Activated CD8-positive, alpha-beta T cell treated with anti-CD3 and anti-CD28 coated beads for 36 hours (primary cell): ENCODE measurements around the gene IQGAP3. TPM values are rescaled to one million over a fixed set of nuclear protein-coding genes. Genes with fewer than 3 reads are reported as not detected.

ENCODE experiments used
- ATAC-seq: fragments of 200-7000 bp; cut with Tn5 transposase; one replicate; pipeline ENCODE4 v1.10.0; 2021; ENCODE audit warnings: mild to moderate bottlenecking, moderate library complexity
- CTCF ChIA-PET: fragments of 350-600 bp; sonication (Branson Sonifier 250); formaldehyde crosslinking; loops from one replicate; lab custom pipeline; 2021; ENCODE audit warnings: antibody characterized with exemption; lab: Charles Lee
- POLR2A ChIA-PET: fragments of 350-600 bp; sonication (Branson Sonifier 250); formaldehyde crosslinking; loops from one replicate; lab custom pipeline; 2021; ENCODE audit warnings: antibody characterized with exemption; lab: Charles Lee
- DNase-seq: peaks from one replicate; pipeline ENCODE4 v3.0.0-alpha.2; 2020
- H3K27ac Mint-ChIP-seq: one replicate; pipeline ENCODE4 v1.8.0; 2021; ENCODE audit warnings: mild to moderate bottlenecking, mixed read lengths
- H3K27me3 Mint-ChIP-seq: one replicate; pipeline ENCODE4 v1.8.0; 2021; ENCODE audit warnings: mixed read lengths
- H3K36me3 Mint-ChIP-seq: one replicate; pipeline ENCODE4 v1.8.0; 2021; ENCODE audit warnings: low read depth, mixed read lengths
- H3K4me1 Mint-ChIP-seq: one replicate; pipeline ENCODE4 v1.8.0; 2021; ENCODE audit warnings: low read depth, mixed read lengths
- H3K4me3 Mint-ChIP-seq: one replicate; pipeline ENCODE4 v1.8.0; 2021; ENCODE audit warnings: mild to moderate bottlenecking, moderate library complexity, mixed read lengths
- H3K9me3 Mint-ChIP-seq: one replicate; pipeline ENCODE4 v1.8.0; 2021; ENCODE audit warnings: mixed read lengths
- CTCF ChIP-seq: fragments of 200-600 bp; IDR thresholded peaks from one replicate; pipeline ENCODE4 v1.8.0; 2022; ENCODE audit warnings: antibody characterized with exemption, mild to moderate bottlenecking
- intact Hi-C: fragments of 100-400 bp; cut with micrococcal nuclease; formaldehyde crosslinking; loops from one replicate; pipeline ENCODE4 v1.10.0; 2022
- total RNA-seq, 2 experiments: library from RNA; stranded (reverse); gene quantifications; one replicate each; pipeline ENCODE4 v1.2.3, GENCODE V29; 2021

The IQGAP3 gene
- total RNA-seq, 2 experiments from 2014 or later, result 14.4 to 14.9 TPM

- Mint-ChIP-seq H3K9me3 (no peaks in the 10 kb centered on the region), H3K4me1 (no peaks in the 10 kb centered on the region), H3K27me3 (no peaks in the 10 kb centered on the region), H3K4me3 (no peak overlapping the region), H3K27ac (no peak overlapping the region), H3K36me3 (peaks cover 3% of the 10 kb centered on the region)
- intact Hi-C loops, result no loop called here
- DNase-seq (no peak), ATAC-seq (no peak)
- ChIA-PET CTCF (interaction anchor here (0.6 kb wide), 1 partner anchor 79 kb away, joined by 4 read pairs; no protein-coding TSS in a partner anchor), POLR2A (no interaction called here)
- no peak for TF ChIP-seq CTCF
These were observed 13.1 kb downstream of the IQGAP3 start for GRCh38 chr1:156559086-156559796.

- H3K36me3 Mint-ChIP-seq, result no peaks in the 10 kb centered on the region
- ATAC-seq (no peak), DNase-seq (no peak)
- CTCF ChIA-PET, result interaction anchor here (0.8 to 1.1 kb wide), 3 partner anchors 64 to 76 kb away, joined by 3 to 5 read pairs (median 4); no protein-coding TSS in a partner anchor
- no peak overlapping the region for H3K4me3 Mint-ChIP-seq
- no peak overlapping the region for H3K27ac Mint-ChIP-seq
- no peaks in the 10 kb centered on the region for H3K4me1 Mint-ChIP-seq
- TF ChIP-seq CTCF, result no peak
- POLR2A ChIA-PET, result interaction anchor here (0.7 to 0.9 kb wide), 2 partner anchors 16 to 24 kb away, joined by 3 read pairs; partner anchors contain the start of gene IQGAP3
- H3K9me3 Mint-ChIP-seq, result no peaks in the 10 kb centered on the region
- H3K27me3 Mint-ChIP-seq, result no peaks in the 10 kb centered on the region
- intact Hi-C loops, result no loop called here
These were observed 16.0 kb downstream of the IQGAP3 start for GRCh38 chr1:156556354-156556753.

GRCh38 chr1:156555715-156556114, 16.6 kb downstream of the IQGAP3 start:
- CTCF ChIA-PET, result interaction anchor here (0.8 to 1.4 kb wide), 4 partner anchors 12 to 170 kb away, joined by 3 to 5 read pairs (median 4); no protein-coding TSS in a partner anchor
- intact Hi-C loops, result no loop called here
- H3K4me3 Mint-ChIP-seq, result no peak overlapping the region
- POLR2A ChIA-PET, result interaction anchor here (0.7 to 0.9 kb wide), 2 partner anchors 16 to 23 kb away, joined by 3 read pairs; partner anchors contain the start of gene IQGAP3
- H3K36me3 Mint-ChIP-seq, result no peaks in the 10 kb centered on the region
- no peak for ATAC-seq
- H3K27me3 Mint-ChIP-seq, result no peaks in the 10 kb centered on the region
- no peaks in the 10 kb centered on the region for H3K4me1 Mint-ChIP-seq
- DNase-seq, result no peak
- TF ChIP-seq CTCF, result no peak
- H3K9me3 Mint-ChIP-seq, result no peaks in the 10 kb centered on the region
- no peak overlapping the region for H3K27ac Mint-ChIP-seq

- intact Hi-C loops, result no loop called here
- POLR2A ChIA-PET, result interaction anchor here (1.5 kb wide), 1 partner anchor 36 kb away, joined by 5 read pairs; the partner anchor contains the start of gene NAXE
- no peak overlapping the region for H3K27ac Mint-ChIP-seq
- CTCF ChIA-PET, result interaction anchor here (0.8 to 1.4 kb wide), 3 partner anchors 13 to 170 kb away, joined by 3 to 6 read pairs (median 4); no protein-coding TSS in a partner anchor
- no peaks in the 10 kb centered on the region for H3K36me3 Mint-ChIP-seq
- H3K27me3 Mint-ChIP-seq, result no peaks in the 10 kb centered on the region
- no peaks in the 10 kb centered on the region for H3K9me3 Mint-ChIP-seq
- ATAC-seq (no peak), DNase-seq (no peak)
- no peak for TF ChIP-seq CTCF
- H3K4me3 Mint-ChIP-seq, result no peak overlapping the region
- no peaks in the 10 kb centered on the region for H3K4me1 Mint-ChIP-seq
These were observed 17.4 kb downstream of the IQGAP3 start for GRCh38 chr1:156554971-156555370.
